A673 (cell line): ENCODE measurements around the gene CCNY. TPM values are rescaled to one million over a fixed set of nuclear protein-coding genes. Genes with fewer than 3 reads are reported as not detected.
A peak's percentile ranks its signal among the peaks of the same experiment; 100 is the strongest.

Experiments
- BruUV-seq: library from RNA; stranded (reverse); fragments of 400-500 nt; replicated peaks from 2 replicates; lab custom pipeline; 2021; lab: Mats Ljungman, UMichigan
- CTCF ChIA-PET: fragments of 300-600 bp; sonication (Branson Sonifier 250); formaldehyde crosslinking; loops from one replicate; lab custom pipeline; 2022; ENCODE audit warnings: antibody characterized with exemption; lab: Charles Lee
- POLR2A ChIA-PET: fragments of 300-600 bp; sonication (Branson Sonifier 250); formaldehyde crosslinking; loops from one replicate; lab custom pipeline; 2022; ENCODE audit warnings: antibody characterized with exemption; ENCODE audit not compliant: low non-redundant PET; lab: Charles Lee
- DNase-seq: peaks from one replicate; pipeline ENCODE4 v3.0.0-alpha.2; 2015; ENCODE audit warnings: low spot score
- H3K27ac ChIP-seq: fragments of 200-600 bp; sonication (generic); 2 replicates; pipeline ENCODE4 v1.5.1; 2016; ENCODE audit warnings: mixed run types, low read depth, mild to moderate bottlenecking, mixed read lengths, antibody characterized with exemption, low read length; ENCODE audit not compliant: poor library complexity, severe bottlenecking
- H3K27me3 ChIP-seq: fragments of 200-600 bp; sonication (generic); replicated peaks from 2 replicates; pipeline ENCODE4 v1.6.1; 2017; ENCODE audit warnings: mixed run types, low read depth, mild to moderate bottlenecking, mixed read lengths, antibody characterized with exemption, low read length; ENCODE audit not compliant: insufficient read depth, poor library complexity
- H3K36me3 ChIP-seq: fragments of 200-600 bp; sonication (generic); 2 replicates; pipeline ENCODE4 v1.6.1; 2016; ENCODE audit warnings: mixed run types, mild to moderate bottlenecking, mixed read lengths, antibody characterized with exemption, low read length; ENCODE audit not compliant: insufficient read depth, poor library complexity, severe bottlenecking
- H3K4me1 ChIP-seq: fragments of 200-600 bp; sonication (generic); 2 replicates; pipeline ENCODE4 v1.6.1; 2017; ENCODE audit warnings: mixed run types, mild to moderate bottlenecking, mixed read lengths, antibody characterized with exemption, low read length; ENCODE audit not compliant: insufficient read depth, poor library complexity, severe bottlenecking
- H3K4me3 ChIP-seq: fragments of 200-600 bp; sonication (generic); 2 replicates; pipeline ENCODE4 v1.5.1; 2016; ENCODE audit warnings: low read depth, mixed run types, mild to moderate bottlenecking, mixed read lengths, low read length; ENCODE audit not compliant: poor library complexity, severe bottlenecking
- H3K9me3 ChIP-seq: fragments of 200-600 bp; sonication (generic); 2 replicates; pipeline ENCODE4 v1.6.1; 2016; ENCODE audit warnings: mixed run types, low read depth, mild to moderate bottlenecking, mixed read lengths, antibody characterized with exemption, low read length; ENCODE audit not compliant: poor library complexity, severe bottlenecking
- EZH2 ChIP-seq: fragments of 200-600 bp; sonication (generic); IDR thresholded peaks from 2 replicates; pipeline ENCODE4 v1.6.1; 2017; ENCODE audit warnings: borderline replicate concordance, low read depth, mild to moderate bottlenecking, mixed read lengths, antibody characterized with exemption, low read length; ENCODE audit not compliant: poor library complexity, severe bottlenecking
- intact Hi-C: fragments of 100-400 bp; cut with micrococcal nuclease; formaldehyde crosslinking; loops from one replicate; pipeline ENCODE4 v1.10.0; 2022; ENCODE audit not compliant: unreplicated experiment
- total RNA-seq: library from RNA; stranded (reverse); gene quantifications from 2 replicates; pipeline ENCODE4 v1.2.3, GENCODE V29; 2021
- TF ChIP-seq, protein P1 (sequence below): fragments of 300-800, 200-600 bp; sonication (generic); conservative IDR thresholded peaks from 2 replicates; pipeline ENCODE4 v1.5.1; 2017; ENCODE audit warnings: low read depth, mild to moderate bottlenecking, antibody characterized with exemption, low read length, moderate library complexity, mixed read lengths

Gene CCNY
- total RNA-seq, 1 experiment from 2014 or later, result 84.8 TPM

DNA sequence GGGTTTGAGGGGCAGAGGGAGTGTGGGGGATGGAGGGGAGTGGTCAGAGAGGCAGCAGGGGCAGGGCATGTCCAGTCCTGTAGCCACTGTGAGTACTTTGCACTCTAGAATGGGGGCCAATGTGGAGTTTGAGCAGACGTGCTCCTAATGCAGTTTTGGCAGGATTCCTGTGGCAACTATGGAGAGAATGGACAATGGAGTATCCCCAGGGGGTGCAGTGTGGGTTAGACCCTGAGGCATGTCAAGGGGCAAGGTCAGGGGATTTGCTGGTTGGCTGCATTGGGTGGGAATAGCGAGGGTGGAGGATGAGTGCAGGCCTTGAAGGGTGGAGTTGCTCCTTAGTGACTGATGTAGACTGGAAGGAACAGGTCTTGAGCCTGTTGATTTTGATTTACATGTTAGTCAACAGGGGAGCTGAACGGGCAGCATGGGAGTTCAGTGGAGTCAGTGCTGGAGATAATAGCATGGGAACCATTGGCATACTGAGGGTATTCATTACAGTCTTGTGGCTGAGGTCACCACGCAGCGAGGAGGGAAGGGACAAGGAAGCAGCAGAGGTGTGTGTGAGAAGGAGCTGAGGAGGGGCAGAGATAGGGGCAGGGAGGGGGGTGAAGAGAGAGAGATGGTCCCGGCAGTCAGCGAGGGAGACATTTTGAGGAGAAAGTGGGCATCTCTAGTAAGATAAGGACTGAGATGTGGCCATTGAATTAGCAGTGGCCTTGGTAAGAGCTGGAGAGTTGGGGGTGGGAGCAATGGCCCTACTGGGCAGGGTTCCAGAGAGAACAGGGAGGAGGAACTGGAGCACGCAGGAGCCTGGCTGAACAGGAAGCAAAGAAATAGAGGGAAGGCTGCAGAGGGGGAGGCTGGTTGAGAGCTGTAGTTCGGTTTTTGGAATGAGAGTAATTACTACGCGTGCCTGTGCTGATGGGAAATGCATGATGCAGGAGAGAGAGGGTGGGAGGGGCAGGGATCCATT, 112.7 kb downstream of the CCNY start:
- BruUV-seq, result no TSS peak
- Histone ChIP-seq H3K4me1 (peaks cover 71% of the 10 kb centered on the region), H3K9me3 (peaks cover 10% of the 10 kb centered on the region), H3K27ac (peak overlapping the region; percentile 32), H3K27me3 (no peaks in the 10 kb centered on the region), H3K36me3 (peaks cover 3% of the 10 kb centered on the region), H3K4me3 (no peak overlapping the region)
- POLR2A ChIA-PET, result no interaction called here
- no peak for TF ChIP-seq EZH2
- TF ChIP-seq, protein P1, sequence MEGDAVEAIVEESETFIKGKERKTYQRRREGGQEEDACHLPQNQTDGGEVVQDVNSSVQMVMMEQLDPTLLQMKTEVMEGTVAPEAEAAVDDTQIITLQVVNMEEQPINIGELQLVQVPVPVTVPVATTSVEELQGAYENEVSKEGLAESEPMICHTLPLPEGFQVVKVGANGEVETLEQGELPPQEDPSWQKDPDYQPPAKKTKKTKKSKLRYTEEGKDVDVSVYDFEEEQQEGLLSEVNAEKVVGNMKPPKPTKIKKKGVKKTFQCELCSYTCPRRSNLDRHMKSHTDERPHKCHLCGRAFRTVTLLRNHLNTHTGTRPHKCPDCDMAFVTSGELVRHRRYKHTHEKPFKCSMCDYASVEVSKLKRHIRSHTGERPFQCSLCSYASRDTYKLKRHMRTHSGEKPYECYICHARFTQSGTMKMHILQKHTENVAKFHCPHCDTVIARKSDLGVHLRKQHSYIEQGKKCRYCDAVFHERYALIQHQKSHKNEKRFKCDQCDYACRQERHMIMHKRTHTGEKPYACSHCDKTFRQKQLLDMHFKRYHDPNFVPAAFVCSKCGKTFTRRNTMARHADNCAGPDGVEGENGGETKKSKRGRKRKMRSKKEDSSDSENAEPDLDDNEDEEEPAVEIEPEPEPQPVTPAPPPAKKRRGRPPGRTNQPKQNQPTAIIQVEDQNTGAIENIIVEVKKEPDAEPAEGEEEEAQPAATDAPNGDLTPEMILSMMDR, result no peak
- intact Hi-C loops, result no loop called here
- peak; percentile 68 for DNase-seq
- CTCF ChIA-PET, result no interaction called here

DNA sequence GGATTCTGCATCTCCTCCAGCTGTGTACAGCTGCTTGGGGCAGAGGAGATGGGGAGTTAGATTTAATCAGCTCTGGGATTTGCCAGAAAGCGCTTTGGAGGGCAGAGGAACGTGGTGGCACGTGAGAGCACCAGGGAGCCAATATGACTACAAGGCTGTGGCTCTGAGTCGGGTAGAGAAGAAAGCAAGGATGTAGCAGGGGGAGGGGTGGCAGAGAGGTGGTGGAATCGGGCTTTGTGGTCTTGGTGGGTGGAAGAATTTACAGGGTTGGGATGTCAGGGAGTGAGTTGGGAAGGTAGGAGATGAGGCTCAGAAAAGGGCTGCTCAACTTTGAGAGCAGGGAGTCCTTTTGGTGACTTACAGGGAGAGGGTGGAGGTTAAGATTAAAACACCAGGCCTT, 113.6 kb downstream of the CCNY start:
- TF ChIP-seq EZH2, result no peak

DNA sequence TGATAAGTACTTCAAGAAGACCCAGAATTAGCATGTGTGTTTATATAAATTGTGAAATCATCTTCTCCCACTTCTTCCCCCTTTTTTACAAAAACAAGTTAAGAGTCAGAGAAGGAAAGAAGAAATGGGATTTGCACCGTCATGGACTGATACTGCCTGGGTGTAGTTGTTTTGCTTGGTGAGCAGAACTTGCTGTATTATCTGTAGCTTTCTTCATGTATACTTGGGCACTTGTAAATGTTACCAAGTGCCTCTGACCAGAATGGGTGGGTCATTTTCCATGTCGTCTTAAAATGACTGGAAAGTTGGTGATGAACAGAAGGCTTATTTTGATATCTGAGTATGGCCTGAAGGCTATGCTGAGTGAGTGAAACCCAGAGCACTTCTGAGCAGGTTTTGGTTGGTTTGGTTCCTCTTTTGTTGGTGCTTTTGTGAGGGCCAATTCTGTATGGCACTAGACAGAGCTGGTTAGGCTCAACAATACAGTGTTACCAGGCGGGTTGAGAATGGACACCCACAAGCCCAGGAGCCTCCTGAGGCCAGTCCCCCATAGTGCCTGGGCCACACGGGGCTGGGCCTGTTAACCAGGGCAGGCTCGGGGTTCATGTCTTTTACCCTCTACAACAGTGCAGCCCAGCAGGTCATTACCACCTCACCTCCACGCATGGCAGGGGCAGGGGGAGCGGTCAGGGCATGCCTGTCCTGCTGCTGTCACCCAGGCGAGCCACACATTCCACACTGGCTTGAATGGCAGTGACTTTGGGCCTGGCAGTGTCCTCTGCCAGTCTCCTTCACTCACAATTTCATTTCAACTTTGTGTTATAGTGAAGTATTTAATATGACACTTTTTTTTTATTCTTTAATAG, 115.1 kb downstream of the CCNY start:
- Histone ChIP-seq H3K4me1 (peaks cover 76% of the 10 kb centered on the region), H3K36me3 (no peaks in the 10 kb centered on the region), H3K4me3 (no peak overlapping the region), H3K27me3 (no peaks in the 10 kb centered on the region), H3K27ac (peak overlapping the region; percentile 44), H3K9me3 (no peaks in the 10 kb centered on the region)
- intact Hi-C loops, result no loop called here
- ChIA-PET CTCF (no interaction called here), POLR2A (no interaction called here)
- no TSS peak for BruUV-seq
- DNase-seq, result no peak
- TF ChIP-seq EZH2, result no peak
- TF ChIP-seq, protein P1, result no peak

More for the DNA sequence above, 113.6 kb downstream of the CCNY start:
- peak overlapping the region; percentile 32 for H3K27ac ChIP-seq
- intact Hi-C loops, result no loop called here
- DNase-seq, result no peak
- H3K27me3 ChIP-seq, result no peaks in the 10 kb centered on the region
- ChIA-PET CTCF (no interaction called here), POLR2A (no interaction called here)
- no peak overlapping the region for H3K4me3 ChIP-seq
- peaks cover 79% of the 10 kb centered on the region for H3K4me1 ChIP-seq
- H3K9me3 ChIP-seq, result no peaks in the 10 kb centered on the region
- no peaks in the 10 kb centered on the region for H3K36me3 ChIP-seq
- no TSS peak for BruUV-seq
